Right lobe of liver (tissue), 4 donors: ENCODE measurements around the gene PITX3.

Source experiments
- POLR2A ChIP-seq: fragments of 450-650 bp; IDR thresholded peaks from one replicate; pipeline ENCODE4 v1.6.1; 2017; ENCODE audit warnings: antibody characterized with exemption, mild to moderate bottlenecking
- TF ChIP-seq, protein P1 (sequence below), 4 donors: fragments of 200-600 bp in 3 of 4; fragments of 450-650 bp in 1 of 4; IDR thresholded peaks; one replicate each; pipeline versions ENCODE4 v1.5.1 to v1.8.0; 2016 to 2022; ENCODE audit warnings: antibody characterized with exemption in 4 of 4, mild to moderate bottlenecking in 2 of 4
- donor health status: DM: no; HTN: no; CAD: no.
- donor health status: DM: no; HTN: no; CAD: no.
- donor health status: DM: no; HTN: yes; CAD: no.

DNA sequence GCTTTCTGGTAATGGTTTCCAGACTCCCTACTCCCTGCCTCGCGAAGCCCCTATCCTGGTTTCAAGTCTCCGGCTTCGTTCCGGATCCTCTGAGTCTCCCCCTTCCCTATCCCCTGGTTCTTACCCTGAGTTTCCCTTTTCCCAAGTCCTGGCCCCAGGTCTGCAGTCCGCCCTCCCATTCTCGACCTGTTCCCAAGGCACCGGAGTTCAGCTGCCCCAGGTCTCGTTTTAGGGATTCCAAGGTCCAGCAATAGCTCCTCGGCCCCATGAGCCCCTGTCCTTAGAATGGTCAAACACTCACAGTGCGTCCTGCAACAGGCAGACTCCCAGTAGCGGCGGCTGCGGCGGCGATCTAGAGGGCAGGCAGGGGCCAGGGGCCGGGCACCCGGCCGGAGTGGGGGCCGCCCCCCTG is 274 bp downstream of the PITX3 start:
- TF ChIP-seq, protein P1, sequence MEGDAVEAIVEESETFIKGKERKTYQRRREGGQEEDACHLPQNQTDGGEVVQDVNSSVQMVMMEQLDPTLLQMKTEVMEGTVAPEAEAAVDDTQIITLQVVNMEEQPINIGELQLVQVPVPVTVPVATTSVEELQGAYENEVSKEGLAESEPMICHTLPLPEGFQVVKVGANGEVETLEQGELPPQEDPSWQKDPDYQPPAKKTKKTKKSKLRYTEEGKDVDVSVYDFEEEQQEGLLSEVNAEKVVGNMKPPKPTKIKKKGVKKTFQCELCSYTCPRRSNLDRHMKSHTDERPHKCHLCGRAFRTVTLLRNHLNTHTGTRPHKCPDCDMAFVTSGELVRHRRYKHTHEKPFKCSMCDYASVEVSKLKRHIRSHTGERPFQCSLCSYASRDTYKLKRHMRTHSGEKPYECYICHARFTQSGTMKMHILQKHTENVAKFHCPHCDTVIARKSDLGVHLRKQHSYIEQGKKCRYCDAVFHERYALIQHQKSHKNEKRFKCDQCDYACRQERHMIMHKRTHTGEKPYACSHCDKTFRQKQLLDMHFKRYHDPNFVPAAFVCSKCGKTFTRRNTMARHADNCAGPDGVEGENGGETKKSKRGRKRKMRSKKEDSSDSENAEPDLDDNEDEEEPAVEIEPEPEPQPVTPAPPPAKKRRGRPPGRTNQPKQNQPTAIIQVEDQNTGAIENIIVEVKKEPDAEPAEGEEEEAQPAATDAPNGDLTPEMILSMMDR (IDR thresholded peaks at IDR 0.05) = no peak
- no peak for TF ChIP-seq POLR2A
